Right lobe of liver (tissue), 6 donors: Measurements from ENCODE around the gene TNIP3. TPM values are rescaled to one million over a fixed set of nuclear protein-coding genes. Genes with fewer than 3 reads are reported as not detected.

Experiments used
- ATAC-seq, 4 donors: fragments of 200-7000 bp; cut with Tn5 transposase; one replicate each; pipeline ENCODE4 v1.9.1; 2020; ENCODE audit warnings: mild to moderate bottlenecking in 4 of 4, moderate library complexity in 4 of 4
- DNase-seq, 3 donors: peaks; one replicate each; pipeline ENCODE4 v3.0.0-alpha.2; 2020
- H3K27ac ChIP-seq, 3 donors: fragments of 200-600 bp; one replicate each; pipeline ENCODE4 v1.8.0; 2022
- H3K27me3 ChIP-seq, 2 donors: fragments of 200-600 bp; one replicate each; pipeline ENCODE4 v1.8.0; 2022
- H3K36me3 ChIP-seq, 4 donors: fragments of 200-600 bp; sonication (generic) in 1 of 4; one replicate each; pipeline versions ENCODE4 v1.5.1 to v1.8.0; 2017 to 2022; ENCODE audit warnings: control low read depth in 1 of 4
- H3K4me1 ChIP-seq, 4 donors: fragments of 200-600 bp; sonication (generic) in 1 of 4; one replicate each; pipeline versions ENCODE4 v1.5.1 to v1.8.0; 2017 to 2022; ENCODE audit warnings: control low read depth in 1 of 4
- H3K4me3 ChIP-seq, 3 donors: fragments of 200-600 bp; one replicate each; pipeline ENCODE4 v1.8.0; 2022
- H3K9me3 ChIP-seq, 4 donors: fragments of 200-600 bp; sonication (generic) in 1 of 4; one replicate each; pipeline versions ENCODE4 v1.5.1 to v1.8.0; 2017 to 2022; ENCODE audit warnings: control low read depth in 1 of 4
- POLR2A ChIP-seq: fragments of 450-650 bp; IDR thresholded peaks from one replicate; pipeline ENCODE4 v1.6.1; 2017; ENCODE audit warnings: antibody characterized with exemption, mild to moderate bottlenecking
- WGBS: methylation state at CpG from one replicate; pipeline ENCODE4 v1.1.6; 2018; ENCODE audit warnings: low coverage, low lambda C conversion rate; ENCODE audit not compliant: insufficient coverage; ENCODE audit errors: missing lambda C conversion rate; 5-methylcytosine and 5-hydroxymethylcytosine counted together
- intact Hi-C, 2 donors: fragments of 100-400 bp; cut with DNase I; formaldehyde crosslinking; loops; one replicate each; pipeline versions ENCODE4 v1.11.2 to v1.14.1; 2022
- total RNA-seq, 6 experiments: library from RNA; depleted of rRNA in 2 of 6; stranded (reverse); fragments of >200 nt in 2 of 6; fragmentation: NEBNext Ultra II Directional in 3 of 6; extraction: Animal tissue kit (Norgen Biotek cat#: 25700) in 3 of 6; gene quantifications; one replicate each; pipeline versions ENCODE4 v1.1.0 to v1.2.4, GENCODE V29; 2016 to 2023
- TF ChIP-seq, protein P1 (sequence below), 4 donors: fragments of 200-600 bp in 3 of 4; fragments of 450-650 bp in 1 of 4; IDR thresholded peaks; one replicate each; pipeline versions ENCODE4 v1.5.1 to v1.8.0; 2016 to 2022; ENCODE audit warnings: antibody characterized with exemption in 4 of 4, mild to moderate bottlenecking in 2 of 4
- donor health status: DM: no; HTN: yes; CAD: no.
- donor health status: DM: no; HTN: no; CAD: no.
- donor health status: DM: no; HTN: no; CAD: no.
- donor health status: DM: no; HTN: yes; CAD: no.
- donor health status: DM: no; HTN: yes; CAD: no.

The TNIP3 gene
- total RNA-seq, 6 experiments from 2014 or later = 0.06 TPM; not detected in 5

DNA sequence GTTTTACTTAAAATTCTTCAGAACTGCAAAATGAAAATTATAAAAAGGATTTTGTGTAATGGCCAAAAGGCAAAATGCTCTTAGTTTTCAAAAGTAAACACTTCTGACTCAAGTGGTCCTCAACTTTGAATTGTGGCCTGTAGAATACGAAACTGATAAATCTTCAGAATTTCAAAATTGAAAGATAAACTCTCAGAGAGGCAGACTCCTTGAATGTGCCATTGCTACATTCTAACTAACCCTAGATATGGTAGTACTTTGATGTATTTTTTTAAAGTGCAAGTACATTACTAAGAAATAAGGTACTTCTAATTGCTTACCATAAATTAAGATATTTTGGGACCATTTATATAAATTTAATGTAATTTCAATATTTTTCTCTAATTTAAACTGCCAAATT, 44.4 kb downstream of the TNIP3 start:
- Histone ChIP-seq H3K9me3 (no peaks in the 10 kb centered on the region), H3K36me3 (no peaks in the 10 kb centered on the region), H3K27ac (no peak overlapping the region), H3K27me3 (no peaks in the 10 kb centered on the region), H3K4me3 (no peak overlapping the region), H3K4me1 (no peaks in the 10 kb centered on the region)
- ATAC-seq = no peak
- DNase-seq = no peak
- WGBS = 63% methylated on average over 1 of the region's 1 CpG
- TF ChIP-seq POLR2A = no peak
- TF ChIP-seq, protein P1, sequence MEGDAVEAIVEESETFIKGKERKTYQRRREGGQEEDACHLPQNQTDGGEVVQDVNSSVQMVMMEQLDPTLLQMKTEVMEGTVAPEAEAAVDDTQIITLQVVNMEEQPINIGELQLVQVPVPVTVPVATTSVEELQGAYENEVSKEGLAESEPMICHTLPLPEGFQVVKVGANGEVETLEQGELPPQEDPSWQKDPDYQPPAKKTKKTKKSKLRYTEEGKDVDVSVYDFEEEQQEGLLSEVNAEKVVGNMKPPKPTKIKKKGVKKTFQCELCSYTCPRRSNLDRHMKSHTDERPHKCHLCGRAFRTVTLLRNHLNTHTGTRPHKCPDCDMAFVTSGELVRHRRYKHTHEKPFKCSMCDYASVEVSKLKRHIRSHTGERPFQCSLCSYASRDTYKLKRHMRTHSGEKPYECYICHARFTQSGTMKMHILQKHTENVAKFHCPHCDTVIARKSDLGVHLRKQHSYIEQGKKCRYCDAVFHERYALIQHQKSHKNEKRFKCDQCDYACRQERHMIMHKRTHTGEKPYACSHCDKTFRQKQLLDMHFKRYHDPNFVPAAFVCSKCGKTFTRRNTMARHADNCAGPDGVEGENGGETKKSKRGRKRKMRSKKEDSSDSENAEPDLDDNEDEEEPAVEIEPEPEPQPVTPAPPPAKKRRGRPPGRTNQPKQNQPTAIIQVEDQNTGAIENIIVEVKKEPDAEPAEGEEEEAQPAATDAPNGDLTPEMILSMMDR (IDR thresholded peaks at IDR 0.05) = no peak
- intact Hi-C loops = no loop called here

DNA sequence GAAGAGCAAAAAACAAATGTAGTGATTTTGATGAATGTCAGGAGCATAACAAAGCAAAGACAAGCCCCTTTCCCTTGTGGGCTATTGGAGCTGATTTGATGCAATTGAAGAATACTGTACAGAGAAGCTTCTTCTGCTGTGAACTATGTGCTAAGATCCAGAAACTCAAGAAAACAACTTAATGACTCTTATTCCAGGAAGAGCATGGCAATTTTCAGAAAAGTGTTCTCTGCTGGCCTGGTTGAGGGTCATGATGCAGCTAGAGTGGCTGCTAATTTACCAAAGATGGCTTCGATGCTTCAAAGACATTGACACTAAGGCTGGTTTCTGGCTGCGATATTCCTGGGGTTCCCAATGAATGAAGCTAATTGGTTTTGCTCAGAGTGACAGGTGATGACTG, 45.8 kb downstream of the TNIP3 start:
- H3K27ac ChIP-seq = no peak overlapping the region
- DNase-seq (no peak), ATAC-seq (no peak)
- no peaks in the 10 kb centered on the region for H3K4me1 ChIP-seq
- no peak overlapping the region for H3K4me3 ChIP-seq
- H3K9me3 ChIP-seq = no peaks in the 10 kb centered on the region
- no peaks in the 10 kb centered on the region for H3K36me3 ChIP-seq
- intact Hi-C loops = no loop called here
- 76% methylated on average over 2 of the region's 2 CpGs for WGBS
- H3K27me3 ChIP-seq = no peaks in the 10 kb centered on the region
- TF ChIP-seq, protein P1 (IDR thresholded peaks at IDR 0.05) = no peak
- TF ChIP-seq POLR2A = no peak

DNA sequence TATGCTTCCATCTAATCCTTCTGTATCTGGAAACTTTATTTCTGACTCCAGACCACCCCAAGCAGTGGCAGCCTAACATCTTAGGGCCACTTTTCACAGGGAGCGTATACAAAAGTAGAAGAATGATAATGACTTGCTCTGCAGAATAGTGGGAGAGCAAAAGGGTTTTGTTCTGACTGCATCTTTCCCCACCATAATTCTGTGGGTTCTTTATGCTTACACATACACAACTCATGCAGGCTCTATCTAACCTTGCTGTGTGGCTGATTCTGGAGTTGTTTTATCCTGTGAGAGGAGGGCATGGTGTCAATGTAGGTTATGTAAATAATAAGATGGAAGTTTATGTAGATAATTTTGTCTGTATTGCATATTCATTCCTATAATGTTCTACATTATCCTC, 49.4 kb downstream of the TNIP3 start:
- Histone ChIP-seq H3K27me3 (no peaks in the 10 kb centered on the region), H3K36me3 (no peaks in the 10 kb centered on the region), H3K9me3 (no peaks in the 10 kb centered on the region), H3K4me1 (no peaks in the 10 kb centered on the region), H3K27ac (no peak overlapping the region), H3K4me3 (no peak overlapping the region)
- no peak for TF ChIP-seq POLR2A
- TF ChIP-seq, protein P1 (IDR thresholded peaks at IDR 0.05) = no peak
- WGBS = 82% methylated on average over 1 of the region's 1 CpG
- intact Hi-C loops = no loop called here
- ATAC-seq (no peak), DNase-seq (no peak)

DNA sequence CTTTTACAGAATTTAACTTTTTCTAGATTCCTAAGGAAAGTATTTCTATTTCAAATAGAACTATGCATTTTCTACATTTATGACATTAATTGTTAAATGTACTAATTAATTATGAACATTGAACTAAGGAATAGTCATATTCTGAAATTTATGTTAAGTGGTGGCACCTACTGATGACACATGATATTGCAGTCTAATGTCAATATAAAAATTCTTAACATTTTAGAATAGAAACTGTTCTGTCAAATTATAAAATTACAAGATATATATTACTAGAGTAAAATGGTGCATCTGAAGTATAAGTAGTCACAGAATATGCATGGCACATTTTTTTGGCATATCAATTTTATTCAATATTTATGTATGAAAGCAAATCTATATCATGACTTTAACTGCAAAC, 51.6 kb downstream of the TNIP3 start:
- Histone ChIP-seq H3K36me3 (no peaks in the 10 kb centered on the region), H3K4me1 (no peaks in the 10 kb centered on the region), H3K27me3 (no peaks in the 10 kb centered on the region), H3K4me3 (no peak overlapping the region), H3K27ac (no peak overlapping the region), H3K9me3 (no peaks in the 10 kb centered on the region)
- intact Hi-C loops = no loop called here
- DNase-seq (no peak), ATAC-seq (no peak)
- no peak for TF ChIP-seq POLR2A
- TF ChIP-seq, protein P1 (IDR thresholded peaks at IDR 0.05) = peak; percentile 24 to 45 (median 42)

DNA sequence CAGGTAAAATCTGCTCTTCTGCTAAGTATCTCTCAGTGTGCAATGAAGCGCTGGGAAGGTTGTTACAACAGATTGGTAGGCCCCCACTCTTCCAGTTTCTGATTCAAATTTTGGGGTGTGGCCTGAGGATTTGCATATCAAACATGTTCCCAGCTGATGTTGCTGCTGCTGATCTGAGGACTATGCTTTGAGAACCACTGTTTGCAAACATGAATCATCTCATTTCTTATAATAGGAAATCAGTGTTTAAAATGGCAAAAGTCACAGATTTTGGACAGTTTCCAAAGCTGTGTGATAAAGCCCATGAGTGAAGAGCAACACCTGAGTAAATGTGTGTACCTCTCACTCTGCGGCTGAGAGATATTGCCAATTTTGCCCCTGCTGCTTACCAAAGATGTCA, 55.6 kb downstream of the TNIP3 start:
- Histone ChIP-seq H3K4me3 (no peak overlapping the region), H3K36me3 (no peaks in the 10 kb centered on the region), H3K27me3 (no peaks in the 10 kb centered on the region), H3K9me3 (no peaks in the 10 kb centered on the region), H3K4me1 (no peaks in the 10 kb centered on the region), H3K27ac (no peak overlapping the region)
- WGBS = 92% methylated on average over 2 of the region's 2 CpGs
- intact Hi-C loops = loop anchor here in 1 of 2 donors (10.0 kb wide), 1 partner anchor 954 kb away; no protein-coding TSS in a partner anchor
- ATAC-seq (no peak), DNase-seq (no peak)
- no peak for TF ChIP-seq POLR2A
- TF ChIP-seq, protein P1 (IDR thresholded peaks at IDR 0.05) = no peak
